OCI-LY1 (cell line): ENCODE data around the gene PRDM15.

Source experiments
- CTCF ChIP-seq: fragments of 200-600 bp; sonication (generic), shearing (Covaris generic); IDR thresholded peaks from 2 replicates; pipeline ENCODE4 v1.5.1; 2017; ENCODE audit warnings: mild to moderate bottlenecking, antibody characterized with exemption, low read length, moderate library complexity, mixed read lengths
- EZH2 ChIP-seq: fragments of 200-600 bp; sonication (generic), shearing (Covaris generic); IDR thresholded peaks from 2 replicates; pipeline ENCODE4 v1.8.0; 2017; ENCODE audit warnings: borderline replicate concordance, mixed run types, mild to moderate bottlenecking, antibody characterized with exemption, low read length, moderate library complexity, mixed read lengths

DNA sequence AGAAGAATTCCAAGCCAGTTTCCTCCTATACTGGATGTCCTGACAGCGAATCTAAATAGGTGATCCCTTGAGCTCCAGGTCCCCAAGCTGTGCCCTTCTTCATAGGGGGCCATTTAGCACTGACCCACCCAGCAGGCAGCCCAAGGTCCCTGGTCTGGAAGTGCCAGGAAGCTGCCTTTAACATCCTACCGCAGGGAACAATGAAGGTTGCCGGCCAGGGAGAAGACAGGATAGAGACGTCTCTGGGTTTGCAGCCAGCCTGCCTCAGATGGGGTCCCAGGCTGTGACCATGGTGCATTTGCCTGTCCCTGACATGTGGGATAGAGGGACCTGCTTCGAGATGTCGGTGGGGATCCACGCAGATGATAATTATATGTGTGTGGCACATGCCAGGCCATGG, 109.6 kb downstream of the PRDM15 start:
- TF ChIP-seq CTCF, result no peak
- TF ChIP-seq EZH2, result no peak
